Embryonic facial prominence (tissue), 1 donor: Measurements from ENCODE around the gene ATP9B.

ENCODE experiments used
- DNase-seq: peaks from one replicate; pipeline ENCODE4 v3.0.0-alpha.2; 2016; ENCODE audit errors: extremely low spot score

Gene ATP9B

DNA sequence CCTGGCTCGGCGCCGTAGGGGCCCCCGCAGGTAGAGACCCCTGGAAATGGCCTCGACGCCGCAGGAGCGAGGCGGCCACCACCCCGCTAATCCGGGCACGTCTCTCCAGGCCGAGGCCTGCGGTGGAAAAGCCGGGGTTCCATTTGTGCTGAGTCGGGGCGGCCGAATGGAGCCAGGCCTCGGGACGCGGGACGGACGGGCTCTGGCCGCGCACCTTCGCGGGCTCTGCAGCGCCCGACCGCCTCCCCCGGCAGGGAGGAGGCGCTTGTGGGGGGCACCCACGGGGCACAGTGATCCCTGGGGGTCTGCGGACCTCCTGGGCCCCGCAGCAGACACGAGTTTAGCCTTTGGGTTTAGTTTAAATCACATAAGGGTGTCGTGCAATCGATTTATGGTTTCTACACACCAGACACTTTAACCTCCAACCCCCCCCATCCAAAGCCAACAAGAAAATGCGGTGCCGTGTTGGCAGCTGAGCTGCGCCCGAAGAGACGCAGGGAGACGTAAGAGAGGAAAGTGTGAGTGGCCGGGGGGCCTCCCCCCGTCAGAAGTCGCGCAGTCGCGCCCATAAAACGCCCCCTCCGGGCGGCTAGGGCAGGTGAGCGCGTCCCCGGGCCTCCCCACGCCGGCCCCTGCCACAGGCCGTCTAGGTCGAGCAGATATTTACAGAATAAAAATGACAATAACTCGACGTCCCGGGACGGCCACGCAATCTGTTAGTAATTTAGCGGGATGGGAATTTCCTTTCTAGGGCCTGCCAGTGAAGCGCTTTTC, 325.5 kb downstream of the ATP9B start:
- peak; percentile 87 for DNase-seq

DNA sequence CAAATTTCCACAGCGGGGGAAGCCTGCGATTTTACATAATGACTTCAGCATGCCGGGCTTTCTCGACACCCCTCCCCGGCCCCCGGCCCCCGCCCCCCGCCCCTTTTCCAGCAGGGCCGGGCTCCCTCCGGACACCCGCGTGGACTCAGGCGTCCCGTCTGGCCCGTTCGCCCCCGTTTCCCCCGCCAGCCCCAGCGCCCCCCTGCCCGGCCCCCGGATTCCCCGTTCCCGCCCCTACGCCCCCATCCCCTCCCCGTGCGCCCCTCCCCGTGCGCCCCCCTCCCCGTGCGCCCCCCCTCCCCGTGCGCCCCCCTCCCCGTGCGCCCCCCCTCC, 326.1 kb downstream of the ATP9B start:
- DNase-seq, result no peak

DNA sequence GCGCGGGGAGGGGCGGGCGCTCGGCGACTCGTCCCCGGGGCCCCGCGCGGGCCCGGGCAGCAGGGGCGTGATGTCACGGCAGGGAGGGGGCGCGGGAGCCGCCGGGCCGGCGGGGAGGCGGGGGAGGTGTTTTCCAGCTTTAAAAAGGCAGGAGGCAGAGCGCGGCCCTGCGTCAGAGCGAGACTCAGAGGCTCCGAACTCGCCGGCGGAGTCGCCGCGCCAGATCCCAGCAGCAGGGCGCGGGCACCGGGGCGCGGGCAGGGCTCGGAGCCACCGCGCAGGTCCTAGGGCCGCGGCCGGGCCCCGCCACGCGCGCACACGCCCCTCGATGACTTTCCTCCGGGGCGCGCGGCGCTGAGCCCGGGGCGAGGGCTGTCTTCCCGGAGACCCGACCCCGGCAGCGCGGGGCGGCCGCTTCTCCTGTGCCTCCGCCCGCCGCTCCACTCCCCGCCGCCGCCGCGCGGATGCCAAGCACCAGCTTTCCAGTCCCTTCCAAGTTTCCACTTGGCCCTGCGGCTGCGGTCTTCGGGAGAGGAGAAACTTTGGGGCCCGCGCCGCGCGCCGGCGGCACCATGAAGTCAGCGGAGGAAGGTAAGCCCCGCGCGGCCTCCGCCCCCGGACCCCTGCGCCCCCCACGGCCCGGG, 326.7 kb downstream of the ATP9B start, which contains the start of gene NFATC1:
TSS of gene NFATC1 (plus strand) at position 170 of the 644 bp plus-strand sequence. CDS start at position 465, 295 bp downstream.
- peak; percentile 76 for DNase-seq

DNA sequence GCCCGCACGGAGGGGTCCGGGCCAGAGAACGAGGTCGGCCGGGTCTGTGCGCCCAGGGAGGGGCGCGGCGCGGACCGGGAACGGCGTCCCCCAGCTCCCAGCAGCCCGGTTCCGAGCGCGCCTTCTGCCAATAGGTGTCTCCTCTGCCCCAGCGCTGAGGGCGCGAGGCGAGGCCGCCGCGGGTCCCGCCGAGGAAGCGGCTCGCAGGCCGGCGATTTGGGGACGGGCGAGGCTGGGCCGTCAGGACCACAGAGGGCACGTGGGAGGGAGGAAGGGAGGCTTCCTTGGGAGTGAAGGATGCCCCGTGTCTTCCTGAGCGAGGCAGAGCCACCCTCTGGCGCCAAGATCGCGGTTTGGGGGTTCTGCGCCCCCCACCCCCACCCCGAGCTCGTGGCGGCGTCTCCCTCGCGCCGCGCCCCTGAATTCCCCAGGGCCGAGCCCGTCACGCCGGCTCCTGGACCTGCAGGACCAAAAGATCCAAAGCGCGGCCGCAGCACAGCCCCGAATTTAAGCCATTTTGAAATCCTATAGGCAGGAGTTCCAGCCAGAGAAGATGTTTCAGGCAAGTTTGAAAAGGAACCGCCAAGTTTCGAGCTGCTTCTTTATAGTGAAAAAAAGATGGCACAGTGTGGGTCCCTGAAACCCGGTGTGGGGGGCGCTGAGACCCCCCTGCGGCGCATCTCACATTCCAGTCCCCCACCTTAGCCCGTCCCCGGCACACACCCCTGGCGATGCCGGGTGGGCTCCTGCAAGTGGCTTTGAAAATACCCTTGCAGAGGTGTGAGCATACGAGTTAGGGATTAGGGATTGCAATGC, 327.4 kb downstream of the ATP9B start:
- DNase-seq, result no peak

DNA sequence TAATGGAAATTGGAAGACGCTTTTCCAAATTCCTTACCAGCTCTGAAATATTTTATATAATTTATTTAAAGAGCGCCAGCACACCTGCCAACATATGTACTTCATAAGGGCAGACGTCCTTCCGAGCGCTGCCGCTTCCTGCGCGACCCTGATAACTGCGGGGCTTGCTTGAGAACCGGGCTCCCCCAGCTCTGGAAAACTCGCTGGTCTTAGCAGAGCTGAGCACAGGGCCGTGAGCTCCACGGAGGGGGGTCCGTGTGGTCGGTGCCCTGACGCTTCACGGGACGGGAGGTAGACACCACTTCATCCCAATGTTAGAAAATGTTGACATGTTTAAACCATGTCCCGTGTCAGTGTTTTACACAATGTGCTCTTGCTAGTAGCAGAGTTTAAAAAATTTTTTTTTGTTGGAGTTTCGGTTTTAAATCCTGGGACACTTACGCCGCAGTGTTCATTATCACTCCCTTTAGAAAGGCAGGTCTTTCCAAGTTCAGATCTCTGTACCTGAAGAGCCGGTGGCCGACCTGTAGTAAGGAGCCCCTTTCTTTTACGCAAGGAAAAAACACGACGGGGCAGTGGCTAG, 328.1 kb downstream of the ATP9B start:
- DNase-seq, result no peak

- DNase-seq, result no peak
These were observed 328.9 kb downstream of the ATP9B start for GRCh38 chr18:79397830-79398761.

DNA sequence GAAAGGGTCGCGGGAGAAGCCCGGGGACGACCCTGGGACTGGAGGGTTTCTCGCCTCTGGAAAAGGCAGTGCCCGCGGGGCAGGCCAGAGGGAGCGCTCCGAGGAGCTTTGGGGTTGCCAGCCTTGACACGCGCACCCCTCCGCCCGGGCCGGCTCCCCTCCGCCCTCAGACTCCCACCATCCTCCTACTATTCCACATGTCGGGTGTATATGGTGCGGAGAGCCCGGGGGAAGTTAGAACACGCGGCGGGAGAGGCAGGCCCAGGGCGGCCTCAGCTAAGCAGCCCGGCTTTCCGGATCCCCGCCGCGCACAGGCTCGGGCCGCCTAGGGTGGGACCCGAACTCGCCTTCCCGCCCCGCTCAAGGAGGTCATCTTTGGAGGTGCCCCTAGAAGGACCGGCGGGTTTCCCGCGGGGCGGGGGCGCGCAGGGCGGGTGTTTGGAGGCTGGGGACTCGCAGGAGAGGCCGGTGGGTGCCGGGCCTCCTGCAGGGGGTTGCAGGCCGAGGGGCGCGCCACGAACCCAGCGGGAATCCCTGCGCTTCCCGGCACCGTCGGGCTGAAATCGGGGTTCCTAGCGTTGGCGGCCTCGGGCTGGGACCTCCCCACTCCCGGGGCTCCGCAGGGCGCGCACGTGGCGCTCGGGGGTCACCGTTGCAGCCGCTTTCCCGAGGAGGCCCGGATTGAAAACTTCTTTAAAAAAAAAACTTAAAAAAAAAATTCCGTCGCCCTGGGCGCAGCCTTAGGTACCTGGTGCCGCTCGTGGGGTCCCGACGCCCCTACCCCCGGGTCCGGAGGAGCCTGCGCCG, 330.3 kb downstream of the ATP9B start:
- no peak for DNase-seq

DNA sequence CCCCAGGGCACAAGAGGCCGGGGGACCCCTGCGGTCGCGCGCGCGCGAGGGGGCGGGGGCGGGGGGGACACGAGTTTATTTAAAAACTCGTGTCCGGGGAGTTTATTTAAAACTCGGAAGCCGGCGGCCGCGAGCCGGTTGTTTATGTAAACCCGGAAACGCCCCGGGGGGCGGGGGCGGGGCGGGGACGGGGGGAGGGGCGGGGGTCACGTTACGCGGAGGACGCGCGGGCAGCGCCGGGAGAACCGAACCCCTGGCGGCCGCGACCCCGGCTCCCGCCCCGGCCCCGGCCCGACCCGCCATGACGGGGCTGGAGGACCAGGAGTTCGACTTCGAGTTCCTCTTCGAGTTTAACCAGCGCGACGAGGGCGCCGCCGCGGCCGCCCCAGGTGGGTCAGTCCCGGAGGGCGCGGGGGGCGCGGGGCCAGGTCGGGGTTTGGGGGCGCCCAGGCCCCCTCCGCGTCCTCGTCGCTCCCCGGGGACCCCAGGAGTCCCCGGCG, 330.9 kb downstream of the ATP9B start:
- no peak for DNase-seq

DNA sequence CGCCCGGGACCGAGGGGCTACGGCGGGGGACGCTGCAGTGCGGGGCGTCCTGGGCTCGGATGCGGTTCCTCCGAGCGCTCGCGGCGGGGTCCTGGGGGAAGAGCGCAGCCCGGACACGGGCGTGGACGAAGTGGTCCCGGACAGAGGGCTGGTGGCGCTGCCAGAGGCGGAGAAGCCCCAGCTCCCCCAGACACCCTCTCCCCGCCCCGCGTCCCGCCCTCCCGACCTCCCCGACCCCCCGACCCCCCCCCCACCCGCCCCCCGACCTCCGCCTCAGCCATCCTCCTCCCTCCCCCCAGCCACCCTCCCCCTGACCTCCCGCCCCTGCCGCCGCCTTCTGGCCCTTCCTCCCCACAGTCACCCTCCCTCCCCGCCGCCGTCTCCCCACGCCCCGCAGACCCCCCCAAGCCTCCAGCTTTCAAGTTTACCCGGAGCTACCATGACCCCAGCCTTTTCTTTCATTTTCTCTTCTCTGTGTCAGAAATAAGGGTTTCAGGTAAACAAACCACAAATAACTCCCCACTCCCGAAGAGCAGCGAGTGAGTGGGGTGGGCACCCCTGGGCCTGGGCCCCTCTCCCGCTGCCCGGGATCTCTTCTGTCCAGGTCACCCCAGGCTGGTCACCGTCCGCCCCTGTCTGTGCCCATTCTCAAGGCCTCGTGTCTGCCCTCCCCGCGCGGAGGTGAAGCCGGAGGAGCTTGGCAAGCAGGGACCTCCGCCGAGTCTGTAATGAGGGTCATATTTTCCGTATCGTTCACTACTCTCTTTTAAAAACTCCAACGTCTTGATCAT, 331.6 kb downstream of the ATP9B start:
- no peak for DNase-seq

DNA sequence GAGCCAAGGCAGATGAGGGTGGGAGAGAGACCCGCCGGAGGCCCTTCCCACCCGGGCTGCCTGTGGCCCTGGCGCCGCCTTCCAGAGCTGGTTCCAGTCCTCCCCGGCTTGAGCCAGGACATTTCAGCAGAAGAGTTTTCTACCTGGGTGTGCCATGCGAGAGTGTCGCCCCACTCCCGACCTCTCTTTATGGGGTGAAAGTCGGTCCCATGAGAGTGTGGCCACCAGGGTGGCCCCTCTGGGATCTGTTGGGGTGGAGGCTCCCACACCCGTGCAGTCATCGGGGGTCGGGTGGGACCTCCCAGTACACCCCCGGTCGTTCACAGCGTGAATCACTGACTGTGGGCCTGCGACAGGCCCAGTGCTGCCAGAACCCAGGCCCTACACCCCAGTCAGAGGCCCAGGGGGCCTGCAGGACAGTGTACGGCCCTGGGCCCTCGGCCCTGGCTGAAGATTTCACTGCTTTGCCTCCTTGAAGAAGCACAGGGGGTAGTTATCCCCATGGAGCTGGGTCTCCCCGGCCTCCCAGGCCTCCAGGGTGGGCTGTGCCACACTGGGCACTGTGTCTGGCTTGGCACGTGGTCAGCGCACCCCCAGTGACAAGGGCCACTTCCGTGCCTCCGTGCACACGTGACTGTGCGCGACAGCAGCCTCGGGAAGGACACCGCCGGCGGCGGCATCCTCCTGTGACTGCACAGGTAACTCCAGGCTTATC, 332.5 kb downstream of the ATP9B start:
- no peak for DNase-seq

DNA sequence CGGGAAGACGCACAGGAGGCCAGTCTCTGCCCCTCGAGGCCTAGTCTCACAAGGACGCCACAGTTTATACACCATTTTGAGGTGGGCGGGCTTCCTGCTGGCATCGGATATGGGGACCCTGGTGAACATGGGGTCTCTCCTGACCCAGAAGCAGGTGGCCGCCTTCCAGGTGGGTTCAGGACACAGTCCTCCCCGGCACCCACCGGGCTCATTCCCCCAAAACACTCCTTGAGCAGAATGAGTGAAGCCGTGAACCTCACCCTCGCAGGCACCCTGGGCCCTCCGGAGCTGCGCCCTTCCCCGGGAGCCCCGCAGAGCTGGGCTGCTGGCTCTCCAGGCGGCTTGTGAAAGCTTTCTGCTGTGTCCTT, 333.0 kb downstream of the ATP9B start:
- DNase-seq, result no peak

- DNase-seq, result no peak
These were observed 334.0 kb downstream of the ATP9B start for GRCh38 chr18:79402977-79403722.

GRCh38 chr18:79403723-79404566, 334.8 kb downstream of the ATP9B start:
- DNase-seq, result no peak

DNA sequence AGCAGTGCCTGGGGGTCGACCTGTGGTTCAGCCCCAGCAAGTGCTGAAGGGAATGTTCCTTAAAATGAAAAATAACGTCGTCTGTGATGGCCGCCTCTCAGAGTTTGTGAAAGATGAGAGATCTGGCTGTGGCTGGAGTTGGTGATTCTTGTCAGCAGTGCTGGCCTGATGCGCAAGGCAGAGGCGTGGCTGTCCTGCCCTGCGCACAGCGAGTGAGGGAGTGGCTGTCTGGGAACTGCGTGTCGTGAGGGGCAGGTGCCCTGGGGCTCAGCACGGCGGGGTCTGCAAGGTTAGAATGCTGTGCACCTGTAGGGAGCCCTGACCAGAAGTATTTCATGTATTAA, 335.3 kb downstream of the ATP9B start:
- DNase-seq, result no peak

- DNase-seq, result no peak
These were observed 336.0 kb downstream of the ATP9B start for GRCh38 chr18:79405019-79405780.
